Progenitor cell of endocrine pancreas (in vitro differentiated cells): ENCODE results near the gene ZBTB18. TPM values are rescaled to one million over a fixed set of nuclear protein-coding genes. Genes with fewer than 3 reads are reported as not detected.

ENCODE experiments used
- DNase-seq: peaks from one replicate; pipeline ENCODE4 v3.0.0; 2021; ENCODE audit warnings: low spot score; ENCODE audit not compliant: unreplicated experiment
- H3K27ac Mint-ChIP-seq: 2 replicates; pipeline ENCODE4 v1.8.0; 2021; ENCODE audit warnings: mild to moderate bottlenecking, moderate library complexity, mixed read lengths
- H3K27me3 Mint-ChIP-seq: 2 replicates; pipeline ENCODE4 v1.8.0; 2021; ENCODE audit warnings: mixed read lengths
- H3K36me3 Mint-ChIP-seq: 2 replicates; pipeline ENCODE4 v1.8.0; 2022; ENCODE audit warnings: mixed read lengths; ENCODE audit not compliant: insufficient read depth
- H3K4me1 Mint-ChIP-seq: 2 replicates; pipeline ENCODE4 v1.8.0; 2021; ENCODE audit warnings: low read depth, mixed read lengths
- H3K4me3 Mint-ChIP-seq: 2 replicates; pipeline ENCODE4 v1.8.0; 2021; ENCODE audit warnings: low read depth, mild to moderate bottlenecking, moderate library complexity, mixed read lengths
- H3K9me3 Mint-ChIP-seq: 2 replicates; pipeline ENCODE4 v1.8.0; 2021; ENCODE audit warnings: low read depth, mixed read lengths
- CTCF ChIP-seq: fragments of 200-600 bp; sonication (generic); IDR thresholded peaks from one replicate; pipeline ENCODE4 v1.5.0; 2021; ENCODE audit warnings: antibody characterized with exemption, mild to moderate bottlenecking; ENCODE audit not compliant: unreplicated experiment
- total RNA-seq: library from RNA; stranded (reverse); gene quantifications from 2 replicates; pipeline ENCODE4 v1.2.1, GENCODE V29; 2021

ZBTB18 gene
- total RNA-seq, 1 donor from 2014 or later, result 32.3 TPM

- peaks cover 17% of the 10 kb centered on the region for H3K27me3 Mint-ChIP-seq
- peaks cover 4% of the 10 kb centered on the region for H3K4me1 Mint-ChIP-seq
- no peaks in the 10 kb centered on the region for H3K9me3 Mint-ChIP-seq
- no peak for TF ChIP-seq CTCF
- H3K27ac Mint-ChIP-seq, result no peak overlapping the region
- H3K4me3 Mint-ChIP-seq, result no peak overlapping the region
- H3K36me3 Mint-ChIP-seq, result no peaks in the 10 kb centered on the region
- no peak for DNase-seq
Measured at GRCh38 chr1:244067893-244068292, 16.8 kb downstream of the ZBTB18 start.

GRCh38 chr1:244068567-244068966, 17.5 kb downstream of the ZBTB18 start:
- TF ChIP-seq CTCF, result no peak
- Mint-ChIP-seq H3K27ac (no peak overlapping the region), H3K4me1 (peaks cover 4% of the 10 kb centered on the region), H3K36me3 (no peaks in the 10 kb centered on the region), H3K27me3 (peaks cover 15% of the 10 kb centered on the region), H3K9me3 (no peaks in the 10 kb centered on the region), H3K4me3 (no peak overlapping the region)
- DNase-seq, result no peak

GRCh38 chr1:244069326-244069898, 18.3 kb downstream of the ZBTB18 start:
- H3K36me3 Mint-ChIP-seq, result no peaks in the 10 kb centered on the region
- H3K4me1 Mint-ChIP-seq, result peaks cover 4% of the 10 kb centered on the region
- no peak overlapping the region for H3K4me3 Mint-ChIP-seq
- H3K27ac Mint-ChIP-seq, result no peak overlapping the region
- peaks cover 22% of the 10 kb centered on the region for H3K27me3 Mint-ChIP-seq
- no peak for TF ChIP-seq CTCF
- no peak for DNase-seq
- no peaks in the 10 kb centered on the region for H3K9me3 Mint-ChIP-seq

- DNase-seq, result no peak
- no peak for TF ChIP-seq CTCF
- H3K27me3 Mint-ChIP-seq, result peaks cover 38% of the 10 kb centered on the region
- H3K36me3 Mint-ChIP-seq, result no peaks in the 10 kb centered on the region
- H3K4me3 Mint-ChIP-seq, result no peak overlapping the region
- H3K4me1 Mint-ChIP-seq, result no peaks in the 10 kb centered on the region
- no peak overlapping the region for H3K27ac Mint-ChIP-seq
- no peaks in the 10 kb centered on the region for H3K9me3 Mint-ChIP-seq
Measured at GRCh38 chr1:244074559-244075171, 23.6 kb downstream of the ZBTB18 start.

- DNase-seq, result no peak
- H3K4me3 Mint-ChIP-seq, result no peak overlapping the region
- no peaks in the 10 kb centered on the region for H3K9me3 Mint-ChIP-seq
- no peaks in the 10 kb centered on the region for H3K36me3 Mint-ChIP-seq
- H3K27ac Mint-ChIP-seq, result no peak overlapping the region
- H3K27me3 Mint-ChIP-seq, result peaks cover 38% of the 10 kb centered on the region
- no peak for TF ChIP-seq CTCF
- no peaks in the 10 kb centered on the region for H3K4me1 Mint-ChIP-seq
Measured at GRCh38 chr1:244075247-244075722, 24.2 kb downstream of the ZBTB18 start.
